Measurements from ENCODE around the gene BRIP1. TPM values are rescaled to one million over a fixed set of nuclear protein-coding genes. Genes with fewer than 3 reads are reported as not detected.

The BRIP1 gene
- total and polyA plus RNA-seq, 2 experiments from 2014 or later: 8.0 to 23.1 TPM

GRCh38 chr17:61795546-61795945 lies 67.8 kb downstream of the BRIP1 start (continued):
- TF ChIP-seq ETS1 (IDR thresholded peaks at IDR 0.05): no peak
- no peak for TF ChIP-seq EZH2phosphoT487 (IDR thresholded peaks at IDR 0.05; ENCODE audit: unreplicated experiment)
- TF ChIP-seq ZNF462 (CRISPR knock-in tag; IDR thresholded peaks at IDR 0.05): no peak

GRCh38 chr17:61794792-61795191 lies 68.5 kb downstream of the BRIP1 start:
- Histone ChIP-seq H3K4me1 (ENCODE audit: insufficient read depth) (no peaks in the 10 kb centered on the region), H3K27ac (ENCODE audit: low read depth) (no peak overlapping the region), H3F3A (replicated peaks; ENCODE audit: low read depth) (no peaks in the 10 kb centered on the region), H3K9me2 (ENCODE audit: insufficient read depth) (no peaks in the 10 kb centered on the region), H4K20me1 (replicated peaks; ENCODE audit: insufficient read depth) (0 out of 2 replicates have a peak, but pooled peaks cover 3% of the 10 kb centered on the region), H3K36me3 (ENCODE audit: insufficient read depth) (peaks cover 9% of the 10 kb centered on the region; the same call in 1 of the 2 replicates), H2AFZ (no peak overlapping the region), H3K4me3 (no peak overlapping the region), H3K79me2 (replicated peaks; ENCODE audit: insufficient read depth) (no peaks in the 10 kb centered on the region), H3K4me2 (no peak overlapping the region), H3K27me3 (ENCODE audit: insufficient read depth) (no peaks in the 10 kb centered on the region)
- no peaks in the 10 kb centered on the region for H3K4me1 Mint-ChIP-seq
- H3K36me3 Mint-ChIP-seq (ENCODE audit: low read depth): peaks cover 33% of the 10 kb centered on the region
- H3K4me3 Mint-ChIP-seq: no peak overlapping the region
- ATAC-seq: no peak
- TF ChIP-seq ZNF114 (CRISPR knock-in tag; IDR thresholded peaks at IDR 0.05) (no peak), EZH2phosphoT487 (IDR thresholded peaks at IDR 0.05; ENCODE audit: unreplicated experiment) (no peak), ETS1 (IDR thresholded peaks at IDR 0.05) (no peak), ZNF462 (CRISPR knock-in tag; IDR thresholded peaks at IDR 0.05) (no peak)
- no peaks in the 10 kb centered on the region for H3K9me3 Mint-ChIP-seq
- no peaks in the 10 kb centered on the region for H3K27me3 Mint-ChIP-seq (ENCODE audit: insufficient read depth, low read depth, poor library complexity)
- no peak for DNase-seq (ENCODE audit: low spot score)
- H3K27ac Mint-ChIP-seq: no peak overlapping the region

Data from GM23338 (cell line).